KMS-11 (cell line): ENCODE measurements around the gene KATNA1.

Source experiments
- H2AFZ ChIP-seq: fragments of 200-600 bp; sonication (generic); 2 replicates; pipeline ENCODE4 v1.6.1; 2016; ENCODE audit warnings: antibody characterized with exemption, mixed run types, low read depth
- H3K27ac ChIP-seq: fragments of 200-600 bp; sonication (generic); 2 replicates; pipeline ENCODE4 v1.6.1; 2016; ENCODE audit warnings: mild to moderate bottlenecking, mixed run types
- H3K27me3 ChIP-seq: fragments of 200-600 bp; sonication (generic); 2 replicates; pipeline ENCODE4 v1.6.1; 2017; ENCODE audit warnings: mild to moderate bottlenecking, low read depth, mixed run types, moderate library complexity; ENCODE audit not compliant: insufficient read depth
- H3K36me3 ChIP-seq: fragments of 200-600 bp; sonication (generic); 2 replicates; pipeline ENCODE4 v1.6.1; 2017; ENCODE audit warnings: mild to moderate bottlenecking, mixed run types; ENCODE audit not compliant: insufficient read depth
- H3K4me1 ChIP-seq: fragments of 200-600 bp; sonication (generic); 2 replicates; pipeline ENCODE4 v1.6.1; 2016; ENCODE audit warnings: mild to moderate bottlenecking, low read depth, mixed run types; ENCODE audit not compliant: poor library complexity, severe bottlenecking
- H3K4me2 ChIP-seq: fragments of 200-600 bp; sonication (generic); 2 replicates; pipeline ENCODE4 v1.7.0; 2016; ENCODE audit warnings: mild to moderate bottlenecking, mixed run types
- H3K4me3 ChIP-seq: fragments of 200-600 bp; sonication (generic); IDR thresholded peaks from 2 replicates; pipeline ENCODE4 v1.6.1; 2017; ENCODE audit warnings: low read depth, low read length, mixed read lengths; ENCODE audit not compliant: insufficient read depth
- H3K79me2 ChIP-seq: fragments of 200-600 bp; sonication (generic); 2 replicates; pipeline ENCODE4 v1.6.1; 2016; ENCODE audit warnings: low read depth, mixed run types; ENCODE audit not compliant: insufficient read depth
- H3K9ac ChIP-seq: fragments of 200-600 bp; sonication (generic); 2 replicates; pipeline ENCODE4 v1.6.1; 2016; ENCODE audit warnings: mild to moderate bottlenecking, mixed run types
- H4K20me1 ChIP-seq: fragments of 200-600 bp; sonication (generic); 2 replicates; pipeline ENCODE4 v1.6.1; 2016; ENCODE audit warnings: mild to moderate bottlenecking, mixed run types; ENCODE audit not compliant: insufficient read depth
- CTCF ChIP-seq: fragments of 200-600 bp; sonication (generic); conservative IDR thresholded peaks from 2 replicates; pipeline ENCODE4 v1.6.1; 2017; ENCODE audit warnings: low read depth, mild to moderate bottlenecking, antibody characterized with exemption, low read length, moderate library complexity, mixed read lengths

The KATNA1 gene

DNA sequence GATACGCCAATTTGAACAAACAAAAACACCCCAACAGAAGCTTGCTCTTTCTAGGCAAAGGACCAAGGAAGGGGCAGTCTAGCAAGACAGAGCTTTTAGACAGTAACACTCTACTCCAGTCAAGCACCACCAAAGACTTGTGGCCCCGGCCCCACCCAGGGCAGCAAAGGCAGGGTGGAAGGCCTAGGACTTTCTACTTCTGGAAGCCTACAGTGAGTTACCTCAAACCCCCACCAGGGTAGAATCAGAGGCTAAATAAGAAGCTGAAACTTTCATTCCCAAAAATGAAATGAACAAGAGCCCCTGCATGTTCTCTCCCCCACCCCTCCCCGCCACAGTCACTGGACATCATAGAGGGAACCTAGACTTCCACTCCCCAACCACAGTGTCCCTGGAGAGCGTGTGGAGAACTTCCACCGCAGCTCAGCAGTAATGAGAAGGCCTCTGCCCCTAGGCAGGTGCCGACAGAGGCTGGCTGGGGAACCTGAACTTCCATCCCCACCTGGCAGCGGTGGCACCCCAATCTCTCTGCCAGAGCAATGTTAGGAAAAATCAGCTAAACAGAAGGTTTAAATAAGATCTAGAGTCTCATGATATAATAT lies 40.0 kb downstream of the KATNA1 start:
- Histone ChIP-seq H4K20me1 (no peaks in the 10 kb centered on the region), H3K36me3 (no peaks in the 10 kb centered on the region), H3K27ac (no peak overlapping the region), H3K79me2 (no peaks in the 10 kb centered on the region), H3K27me3 (no peaks in the 10 kb centered on the region), H3K4me1 (no peaks in the 10 kb centered on the region), H3K4me3 (no peak overlapping the region), H3K4me2 (no peak overlapping the region), H2AFZ (no peak overlapping the region), H3K9ac (no peak overlapping the region)
- TF ChIP-seq CTCF = no peak

DNA sequence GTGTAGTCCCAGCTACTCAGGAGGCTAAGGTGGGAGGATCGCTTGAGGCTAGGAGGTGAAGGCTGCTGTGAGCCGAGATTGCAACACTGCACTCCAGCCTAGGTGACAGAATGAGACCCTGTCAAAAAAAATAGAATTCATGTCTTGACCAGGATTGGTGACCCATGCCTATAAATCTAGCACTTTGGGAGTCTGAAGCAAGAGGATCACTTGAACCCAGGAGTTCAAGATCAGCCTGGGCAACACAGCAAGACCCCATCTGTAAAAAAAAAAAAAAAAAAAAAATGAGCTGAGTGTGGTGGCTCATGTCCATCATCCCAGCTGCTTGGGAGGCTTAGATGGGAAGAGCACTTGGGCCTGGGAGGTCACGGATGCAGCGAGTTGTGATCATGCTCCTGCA lies 48.0 kb downstream of the KATNA1 start:
- Histone ChIP-seq H3K4me2 (no peak overlapping the region), H3K4me3 (no peak overlapping the region), H3K36me3 (no peaks in the 10 kb centered on the region), H4K20me1 (no peaks in the 10 kb centered on the region), H2AFZ (no peak overlapping the region), H3K9ac (no peak overlapping the region), H3K79me2 (no peaks in the 10 kb centered on the region), H3K4me1 (no peaks in the 10 kb centered on the region), H3K27me3 (no peaks in the 10 kb centered on the region), H3K27ac (no peak overlapping the region)
- no peak for TF ChIP-seq CTCF

DNA sequence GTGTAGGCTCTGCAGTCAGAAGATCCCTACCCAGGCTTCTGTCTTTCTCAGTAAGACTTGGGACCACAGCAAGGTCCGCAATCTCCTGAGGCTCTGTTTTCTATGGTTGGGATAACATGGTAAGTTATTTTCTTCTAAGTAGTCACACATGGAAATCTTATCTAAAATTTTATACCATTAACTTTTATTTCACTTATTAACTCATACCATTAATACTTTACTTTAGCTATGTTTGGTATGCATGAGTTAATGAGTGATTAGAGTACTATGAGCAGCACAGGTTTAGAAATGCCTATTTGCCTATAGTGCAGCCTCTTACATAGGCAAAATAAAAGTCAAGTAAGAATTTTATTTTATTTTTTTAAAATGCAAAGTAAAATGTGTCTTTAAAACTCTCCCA lies 55.1 kb downstream of the KATNA1 start:
- no peak overlapping the region for H3K4me3 ChIP-seq
- no peak overlapping the region for H3K9ac ChIP-seq
- no peaks in the 10 kb centered on the region for H3K27me3 ChIP-seq
- no peak overlapping the region for H3K27ac ChIP-seq
- H2AFZ ChIP-seq = no peak overlapping the region
- no peak for TF ChIP-seq CTCF
- H3K79me2 ChIP-seq = no peaks in the 10 kb centered on the region
- no peaks in the 10 kb centered on the region for H4K20me1 ChIP-seq
- H3K4me1 ChIP-seq = no peaks in the 10 kb centered on the region
- H3K36me3 ChIP-seq = no peaks in the 10 kb centered on the region
- no peak overlapping the region for H3K4me2 ChIP-seq

DNA sequence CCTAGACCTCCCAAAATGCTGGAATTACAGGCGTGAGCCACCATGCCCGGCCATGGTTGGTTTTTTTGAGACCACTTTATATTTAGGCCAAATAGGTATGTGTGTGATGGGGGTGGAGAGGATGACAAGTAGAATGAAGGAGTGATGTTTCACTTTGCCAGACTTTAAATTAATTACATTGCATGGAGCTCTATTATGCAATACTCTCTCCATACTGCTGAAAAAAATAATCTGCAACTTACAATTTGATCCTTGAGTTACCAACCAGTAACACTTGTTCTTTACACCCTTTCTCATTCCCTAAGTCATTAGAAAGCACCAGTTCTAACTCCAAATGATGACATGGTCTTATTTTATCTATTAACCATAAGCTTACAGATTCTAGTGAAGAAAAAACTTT lies 55.5 kb downstream of the KATNA1 start:
- no peak for TF ChIP-seq CTCF
- no peaks in the 10 kb centered on the region for H3K27me3 ChIP-seq
- no peaks in the 10 kb centered on the region for H4K20me1 ChIP-seq
- H3K9ac ChIP-seq = no peak overlapping the region
- H3K79me2 ChIP-seq = no peaks in the 10 kb centered on the region
- H3K27ac ChIP-seq = no peak overlapping the region
- no peak overlapping the region for H3K4me3 ChIP-seq
- no peak overlapping the region for H3K4me2 ChIP-seq
- no peaks in the 10 kb centered on the region for H3K36me3 ChIP-seq
- no peak overlapping the region for H2AFZ ChIP-seq
- no peaks in the 10 kb centered on the region for H3K4me1 ChIP-seq
